HG03575 (cell line): ENCODE results near the gene RANBP9.

Experiments used
- ATAC-seq: cut with Tn5 transposase; IDR thresholded peaks from one replicate; pipeline ENCODE4 v1.9.1; 2021; ENCODE audit not compliant: unreplicated experiment, insufficient number of reproducible peaks, low FRiP score; ENCODE audit errors: extremely low read depth

RANBP9 gene

GRCh38 chr6:13711733-13712598 is at the start of gene RANBP9:
Gene RANBP9 (minus strand): TSS chr6:13711835. CDS start chr6:13711505, 330 bp downstream.
- peak; percentile 40 for ATAC-seq

GRCh38 chr6:13760307-13761304 is 49.0 kb upstream of the RANBP9 start:
- no peak for ATAC-seq

- no peak for ATAC-seq
These were observed 47.4 kb upstream of the RANBP9 start for GRCh38 chr6:13759025-13759424.

GRCh38 chr6:13754644-13755043 is 43.0 kb upstream of the RANBP9 start:
- ATAC-seq: no peak

DNA sequence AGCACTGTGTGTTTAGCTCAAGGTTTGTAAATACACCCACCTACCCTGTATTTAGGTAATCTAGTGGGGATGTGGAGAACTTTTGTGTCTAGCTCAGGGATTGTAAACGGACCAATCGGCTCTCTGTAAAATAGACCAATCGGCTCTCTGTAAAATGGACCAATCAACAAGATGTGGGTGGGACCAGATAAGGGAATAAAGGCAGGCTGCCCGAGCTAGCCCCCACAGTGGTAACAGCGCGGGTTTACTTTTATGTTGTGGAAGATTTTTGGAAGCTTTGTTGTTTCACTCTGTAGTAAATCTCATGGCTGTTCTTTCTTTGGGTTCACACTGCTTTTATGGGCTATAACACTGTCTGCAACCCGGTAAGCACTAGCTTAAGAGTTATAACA is 32.1 kb upstream of the RANBP9 start:
- no peak for ATAC-seq

DNA sequence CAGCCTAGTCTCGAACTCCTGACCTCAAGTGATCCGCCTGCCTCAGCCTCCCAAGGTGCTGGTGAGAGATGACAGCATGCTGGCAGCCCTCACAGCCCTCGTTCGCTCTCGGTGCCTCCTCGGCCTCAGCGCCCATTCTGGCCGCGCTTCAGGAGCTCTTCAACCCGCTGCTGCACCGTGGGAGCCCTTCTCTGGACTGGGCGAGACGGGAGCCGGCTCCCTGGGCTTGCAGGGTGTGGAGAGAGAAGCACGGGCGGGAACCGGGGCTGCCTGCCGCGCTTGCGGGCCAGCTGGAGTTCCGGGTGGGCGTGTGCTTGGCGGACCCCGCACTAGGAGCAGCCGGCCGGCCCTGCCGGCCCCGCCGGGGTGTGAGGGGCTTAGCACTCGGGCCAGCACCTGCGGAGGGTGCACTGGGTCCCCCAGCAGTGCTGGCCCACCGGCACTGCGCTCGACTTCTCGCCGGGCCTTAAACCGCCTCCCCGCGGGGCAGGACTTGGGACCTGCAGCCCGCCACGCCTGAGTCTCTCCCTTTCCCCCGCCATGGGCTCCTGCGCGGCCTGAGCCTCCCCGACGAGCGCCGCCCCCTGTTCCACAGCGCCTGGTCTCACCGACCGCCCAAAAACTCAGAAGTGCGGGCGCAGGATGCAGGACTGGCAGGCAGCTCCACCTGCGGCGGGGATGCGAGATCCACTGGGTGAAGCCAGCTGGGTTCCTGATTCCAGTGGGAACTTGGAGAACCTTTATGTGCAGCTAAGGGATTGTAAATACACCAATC is 31.5 kb upstream of the RANBP9 start:
- no peak for ATAC-seq

- ATAC-seq: no peak
These were observed 29.7 kb upstream of the RANBP9 start for GRCh38 chr6:13741365-13741764.

- no peak for ATAC-seq
These were observed 23.4 kb upstream of the RANBP9 start for GRCh38 chr6:13735031-13735430.

DNA sequence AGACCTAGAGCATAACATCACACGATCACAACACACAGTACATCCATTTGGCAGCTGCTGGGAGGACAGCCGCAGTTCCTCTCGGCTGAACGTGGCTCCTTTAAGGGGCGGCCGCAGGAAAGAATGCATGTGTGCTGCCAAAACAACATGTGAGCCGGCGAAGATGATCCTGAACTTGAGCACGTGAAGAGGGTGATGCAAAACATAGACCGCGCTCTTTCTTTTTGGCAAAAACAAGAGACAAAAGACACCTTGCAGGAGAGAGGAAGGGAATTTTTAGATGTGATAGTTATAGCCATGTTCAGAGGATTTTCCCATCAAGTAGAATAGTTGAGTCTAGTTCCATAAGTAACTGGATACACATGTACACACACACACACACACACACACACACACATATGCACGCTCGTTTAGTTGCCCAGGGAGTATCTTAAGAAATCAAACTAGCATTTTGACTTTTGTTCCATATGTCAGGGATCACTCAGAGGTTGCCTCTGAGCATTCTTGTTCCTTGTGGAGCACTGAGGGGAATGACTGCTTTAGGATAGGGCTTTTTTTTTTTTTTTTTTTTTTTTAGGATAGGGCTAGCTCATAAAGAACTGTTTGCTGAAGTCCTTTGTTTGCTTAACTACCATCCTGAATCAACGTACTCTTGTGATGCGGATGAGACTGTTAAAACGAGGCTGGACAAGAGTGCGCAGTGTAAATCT is 21.7 kb upstream of the RANBP9 start:
- no peak for ATAC-seq

GRCh38 chr6:13730704-13731103 is 19.1 kb upstream of the RANBP9 start:
- ATAC-seq: no peak

DNA sequence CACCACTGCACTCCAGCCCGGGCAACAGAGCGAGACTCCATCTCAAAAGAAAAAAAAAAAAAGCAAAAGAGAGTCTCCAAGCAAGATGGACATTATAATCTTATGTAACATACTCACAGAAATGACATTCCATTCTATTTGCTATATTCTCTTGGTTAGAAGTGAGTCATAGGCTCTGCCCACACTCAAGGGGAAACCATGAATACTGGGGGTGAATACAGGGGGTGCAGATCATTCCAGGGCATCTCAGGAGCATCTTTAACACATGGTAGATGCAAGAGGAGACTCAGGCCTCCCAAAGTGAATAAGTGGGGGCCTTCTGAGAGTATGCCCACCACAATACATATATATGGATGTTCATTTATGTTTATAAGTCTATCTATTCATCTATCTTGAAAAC is 18.3 kb upstream of the RANBP9 start:
- ATAC-seq: no peak

DNA sequence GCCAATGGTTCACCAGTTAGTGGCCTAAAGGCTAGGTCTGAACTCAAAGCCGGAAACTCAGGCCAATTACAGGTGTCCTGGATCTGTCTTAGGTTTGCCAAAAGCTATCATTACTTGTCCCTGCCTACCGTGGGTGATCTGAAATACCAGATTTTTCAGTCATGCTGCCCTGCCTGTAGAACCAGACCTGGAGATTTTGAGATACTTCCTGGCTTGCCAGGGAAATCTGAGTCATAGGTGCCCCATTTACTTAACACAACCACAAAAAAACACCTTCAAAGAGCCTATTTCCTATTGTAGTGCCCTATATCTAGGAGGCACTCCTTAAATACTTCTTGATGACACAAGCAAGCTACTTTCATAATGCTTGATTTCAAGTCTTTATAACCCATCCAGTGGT is 13.9 kb upstream of the RANBP9 start:
- ATAC-seq: no peak

DNA sequence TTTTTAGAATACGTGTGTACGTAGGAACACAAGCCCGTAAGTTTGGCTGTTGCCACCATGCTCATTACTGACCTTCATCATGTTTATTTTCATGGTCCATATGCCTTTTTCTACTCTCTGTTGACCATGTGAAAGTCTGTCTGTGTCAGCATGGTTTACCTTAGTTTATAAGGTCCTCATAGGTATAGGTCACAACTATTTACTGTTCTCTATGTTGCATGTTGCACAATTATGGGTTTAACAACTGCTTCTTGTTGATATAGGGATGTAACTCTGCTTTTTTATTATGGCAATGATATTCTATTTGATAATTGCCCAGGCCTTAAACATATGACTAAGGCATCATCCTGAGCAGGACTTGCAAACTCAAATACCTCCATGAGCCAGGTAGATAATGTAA is 13.4 kb upstream of the RANBP9 start:
- ATAC-seq: no peak

- ATAC-seq: no peak
These were observed 12.5 kb upstream of the RANBP9 start for GRCh38 chr6:13724182-13724581.

DNA sequence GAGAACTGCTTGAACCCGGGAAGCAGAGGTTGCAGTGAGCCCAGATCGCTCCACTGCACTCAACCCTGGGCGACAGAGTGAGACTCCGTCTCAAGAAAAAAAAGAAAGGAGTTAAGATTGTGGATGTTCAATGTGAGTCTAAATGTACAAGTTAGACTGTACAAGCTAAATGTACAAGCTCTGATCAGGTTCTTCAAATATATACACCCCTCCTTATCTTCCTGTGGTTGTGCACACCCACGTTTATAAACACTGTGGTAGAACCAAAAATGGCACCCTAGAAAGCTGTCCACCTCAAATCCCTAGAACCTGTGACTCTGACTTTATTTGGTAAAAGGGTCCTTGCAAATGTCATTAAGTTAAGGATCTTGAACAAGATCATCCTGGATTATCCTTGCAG is 11.2 kb upstream of the RANBP9 start:
- ATAC-seq: no peak

DNA sequence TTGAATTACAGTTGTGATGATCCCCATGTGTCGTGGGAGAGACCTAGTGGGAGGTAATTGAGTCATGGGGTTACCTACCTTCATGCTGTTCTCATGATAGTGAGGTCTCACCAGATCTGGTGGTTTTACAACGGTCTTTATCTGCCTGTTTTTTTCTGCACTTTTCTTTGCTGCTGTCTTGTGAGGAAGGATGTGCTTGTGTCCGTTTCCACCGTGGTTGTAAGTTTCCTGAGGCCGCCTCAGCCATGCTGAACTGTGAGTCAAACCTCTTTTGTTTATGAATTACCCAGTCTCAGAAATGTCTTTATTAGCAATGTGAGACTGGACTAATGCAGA is 6.5 kb upstream of the RANBP9 start:
- ATAC-seq: no peak

DNA sequence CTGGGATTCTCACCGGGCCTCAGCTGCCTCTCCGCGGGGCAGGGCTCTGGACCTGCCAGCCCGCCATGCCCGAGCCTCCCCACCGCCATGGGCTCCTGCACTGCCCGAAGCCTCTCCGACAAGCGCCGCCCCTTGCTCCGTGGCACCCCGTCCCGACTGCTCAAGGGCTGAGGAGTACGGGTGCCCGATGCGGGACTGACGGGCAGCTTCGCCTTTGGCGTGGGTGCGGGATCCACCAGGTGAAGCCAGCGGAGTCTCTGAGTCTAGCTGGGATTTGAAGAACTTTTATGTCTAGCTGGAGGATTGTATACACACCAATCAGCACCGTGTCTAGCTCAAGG is 5.3 kb upstream of the RANBP9 start:
- no peak for ATAC-seq

DNA sequence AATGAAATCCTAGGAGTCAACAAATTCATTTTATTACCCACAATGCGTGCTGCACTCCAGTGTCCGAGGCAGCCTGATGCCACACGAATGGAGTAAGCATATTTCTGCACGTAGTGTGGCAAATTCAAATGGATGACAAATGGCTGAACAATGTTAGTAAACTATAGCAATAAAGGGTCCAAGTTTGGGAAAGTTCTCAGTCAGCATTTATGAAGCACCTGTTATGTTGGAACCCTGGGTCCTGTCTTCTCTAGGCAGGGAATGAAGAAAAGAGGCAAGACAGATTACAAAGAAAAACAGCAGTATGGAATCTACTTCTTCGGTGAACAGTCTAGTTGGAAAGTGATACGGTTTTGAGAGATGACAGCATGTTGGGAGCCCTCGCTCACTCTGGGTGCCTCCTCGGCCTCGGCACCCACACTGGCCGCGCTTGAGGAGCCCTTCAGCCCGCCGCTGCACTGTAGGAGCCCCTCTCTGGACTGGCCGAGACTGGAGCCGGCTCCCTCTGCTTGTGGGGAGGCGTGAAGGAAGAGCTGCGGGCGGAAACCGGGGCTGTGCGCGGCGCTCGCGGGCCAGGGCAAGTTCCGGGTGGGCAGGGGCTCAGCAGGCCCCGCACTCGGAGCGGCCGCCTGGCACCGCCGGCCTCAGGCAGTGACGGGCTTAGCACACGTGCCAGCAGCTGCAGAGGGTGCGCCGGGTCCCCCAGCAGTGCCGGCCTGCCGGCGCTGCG is 4.8 kb upstream of the RANBP9 start:
- no peak for ATAC-seq
